HCT116 (cell line): Measurements from ENCODE around the gene PROKR2.

Experiments
- CEBPB ChIP-seq: IDR thresholded peaks from 2 replicates; pipeline ENCODE4 v1.6.1; 2012; ENCODE audit warnings: low read depth
- CTCF ChIP-seq, 3 experiments: fragments of 200-600 bp in 1 of 3; sonication (generic) in 1 of 3; IDR thresholded peaks in 2 of 3; conservative IDR thresholded peaks in 1 of 3; 2 replicates each; pipeline ENCODE4 v1.5.1; 2012 to 2017; ENCODE audit warnings: low read depth in 2 of 3, low read length in 2 of 3, antibody characterized with exemption in 1 of 3, borderline replicate concordance in 1 of 3, control low read depth in 1 of 3, mild to moderate bottlenecking in 1 of 3, mixed read lengths in 1 of 3, mixed run types in 1 of 3, moderate library complexity in 1 of 3; ENCODE audit not compliant: insufficient read depth in 1 of 3
- EZH2 ChIP-seq: fragments of 200-600 bp; sonication (generic); IDR thresholded peaks from 2 replicates; pipeline ENCODE4 v1.6.1; 2017; ENCODE audit warnings: antibody characterized with exemption, mixed run types
- MAX ChIP-seq: IDR thresholded peaks from 2 replicates; pipeline ENCODE4 v1.6.1; 2012
- POLR2A ChIP-seq: IDR thresholded peaks from 2 replicates; pipeline ENCODE4 v1.7.0; 2011; ENCODE audit warnings: borderline replicate concordance; ENCODE audit not compliant: insufficient read depth, insufficient read length; ENCODE audit errors: extremely low read depth
- POLR2AphosphoS5 ChIP-seq: IDR thresholded peaks from 2 replicates; pipeline ENCODE4 v1.6.1; 2011; ENCODE audit warnings: mild to moderate bottlenecking, low read depth, low read length, moderate library complexity
- ZBTB33 ChIP-seq: IDR thresholded peaks from 2 replicates; pipeline ENCODE4 v1.6.1; 2011; ENCODE audit warnings: mild to moderate bottlenecking, low read length, moderate library complexity; ENCODE audit not compliant: insufficient replicate concordance; ENCODE audit errors: extremely low read depth

GRCh38 chr20:5328268-5328667, 11.5 kb upstream of the PROKR2 start:
- TF ChIP-seq POLR2AphosphoS5, result no peak
- TF ChIP-seq POLR2A, result no peak
- TF ChIP-seq CEBPB, result no peak
- TF ChIP-seq ZBTB33, result no peak
- no peak for TF ChIP-seq CTCF (IDR thresholded peaks at IDR 0.05 in 2 of 3, conservative IDR thresholded peaks at IDR 0.05 in 1 of 3; ENCODE audit: borderline replicate concordance in 1 of 3, insufficient read depth in 1 of 3, low read depth in 2 of 3, low read length in 2 of 3)
- TF ChIP-seq MAX, result no peak
- TF ChIP-seq EZH2, result no peak
